Erythroblast (primary cell): ENCODE measurements around the gene PLA2G4D.

Source experiments
- GATA1 ChIP-seq: IDR thresholded peaks from 2 replicates; pipeline ENCODE4 v1.6.1; 2011; ENCODE audit warnings: low read depth, mild to moderate bottlenecking, control low read depth, low read length, moderate library complexity
- POLR2A ChIP-seq: IDR thresholded peaks from 2 replicates; pipeline ENCODE4 v1.6.1; 2011; ENCODE audit warnings: mild to moderate bottlenecking, low read length

DNA sequence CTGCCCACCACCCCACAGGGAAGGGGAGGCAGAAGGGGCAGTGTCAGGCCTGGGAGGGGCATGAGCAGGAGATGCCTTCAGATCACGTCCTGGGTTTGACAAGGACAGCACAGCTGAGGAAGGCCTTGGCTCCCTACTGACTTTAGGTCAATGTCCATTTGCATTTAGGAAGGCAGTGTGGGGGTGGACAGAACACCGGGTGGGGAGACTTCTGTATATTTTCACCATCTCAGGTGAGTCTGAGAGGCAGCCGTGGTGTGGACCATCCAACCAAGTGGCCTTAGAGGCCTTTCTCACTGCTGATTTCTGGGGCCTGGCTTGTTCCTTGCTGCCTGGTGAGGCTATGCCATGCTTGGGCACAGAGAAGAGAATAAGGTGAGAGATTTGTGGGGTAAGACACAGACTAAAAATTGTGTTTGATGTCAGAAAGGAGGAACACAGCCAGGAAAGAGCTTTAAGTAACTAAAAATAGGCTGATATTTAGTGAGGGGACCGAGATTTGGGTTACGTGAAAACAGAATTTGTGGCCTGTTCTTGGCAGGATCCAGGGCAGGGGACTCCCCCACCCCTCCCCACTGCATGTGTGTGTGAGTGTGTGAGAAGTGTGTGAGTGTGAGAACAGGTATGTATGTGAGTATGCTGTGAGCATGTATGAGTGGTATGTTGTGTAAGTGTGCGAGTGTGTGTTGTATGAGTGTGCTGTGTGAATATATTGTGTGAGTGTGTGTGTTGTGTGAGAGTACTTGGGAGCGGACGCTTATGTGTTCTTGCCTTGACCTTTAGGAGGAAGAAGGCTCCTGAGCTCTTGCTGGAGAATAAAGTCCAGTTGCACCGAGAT is 61.8 kb downstream of the PLA2G4D start:
- TF ChIP-seq POLR2A: no peak
- TF ChIP-seq GATA1: no peak
